AG04449 (cell line): ENCODE data around the gene OR2T1.

Source experiments
- CTCF ChIA-PET: fragments of 350-600 bp; formaldehyde crosslinking; extraction: SDS; loops from one replicate; lab custom pipeline; 2021; ENCODE audit warnings: antibody characterized with exemption; lab: Yijun Ruan, JAX
- POLR2A ChIA-PET: fragments of 400-600, 350-600 bp; formaldehyde crosslinking; extraction: SDS; loops from one replicate; lab custom pipeline; 2020; ENCODE audit warnings: antibody characterized with exemption, inconsistent platforms; lab: Yijun Ruan, JAX
- DNase-seq: peaks from one replicate; pipeline ENCODE4 v3.0.0-alpha.2; 2010; ENCODE audit warnings: low read depth, low spot score
- H3K4me3 ChIP-seq: 2 replicates; pipeline ENCODE4 v1.5.1; 2011; ENCODE audit warnings: low read depth, mild to moderate bottlenecking, control low read depth, low read length
- CTCF ChIP-seq: IDR thresholded peaks from one replicate; pipeline ENCODE4 v1.5.1; 2011; ENCODE audit warnings: mild to moderate bottlenecking, moderate library complexity, low read length, control low read depth, inconsistent platforms; ENCODE audit not compliant: insufficient read depth; ENCODE audit errors: missing control alignments

OR2T1 gene

GRCh38 chr1:248402748-248403147 lies at the start of gene OR2T1:
Gene OR2T1 (plus strand): TSS chr1:248403048. CDS start chr1:248406148, 3,100 bp downstream.
- no peak for DNase-seq
- ChIA-PET CTCF (no interaction called here), POLR2A (no interaction called here)
- no peak within 1 kb of the TSS for H3K4me3 ChIP-seq
- TF ChIP-seq CTCF = no peak

GRCh38 chr1:248359415-248359814 lies 43.4 kb upstream of the OR2T1 start:
- ChIA-PET POLR2A (no interaction called here), CTCF (no interaction called here)
- no peak for TF ChIP-seq CTCF
- no peak for DNase-seq
- no peak overlapping the region for H3K4me3 ChIP-seq

- DNase-seq = no peak
- no peak within 1 kb of the TSS for H3K4me3 ChIP-seq
- ChIA-PET CTCF (no interaction called here), POLR2A (no interaction called here)
- no peak for TF ChIP-seq CTCF
These were observed 41.6 kb upstream of the OR2T1 start, which contains the start of gene OR2T4 for GRCh38 chr1:248361121-248361715. Gene OR2T4 (plus strand): TSS chr1:248361665. CDS start chr1:248361665, 0 bp downstream.

- no peak overlapping the region for H3K4me3 ChIP-seq
- TF ChIP-seq CTCF = no peak
- POLR2A ChIA-PET = no interaction called here
- CTCF ChIA-PET = no interaction called here
- DNase-seq = no peak
These were observed 36.2 kb upstream of the OR2T1 start for GRCh38 chr1:248366609-248367008.

- no peak for DNase-seq
- TF ChIP-seq CTCF = no peak
- ChIA-PET POLR2A (no interaction called here), CTCF (no interaction called here)
- no peak overlapping the region for H3K4me3 ChIP-seq
These were observed 30.5 kb upstream of the OR2T1 start for GRCh38 chr1:248372394-248372793.

- ChIA-PET POLR2A (no interaction called here), CTCF (no interaction called here)
- TF ChIP-seq CTCF = no peak
- DNase-seq = no peak
- H3K4me3 ChIP-seq = no peak overlapping the region
These were observed 29.1 kb upstream of the OR2T1 start for GRCh38 chr1:248373761-248374160.
